Lower leg skin (tissue), 3 donors: ENCODE measurements around the gene CLEC19A.

Source experiments
- POLR2A ChIP-seq, 2 donors: fragments of 450-650 bp; IDR thresholded peaks; one replicate each; pipeline ENCODE4 v1.6.1; 2016 to 2017; ENCODE audit warnings: antibody characterized with exemption in 2 of 2, mild to moderate bottlenecking in 1 of 2, moderate library complexity in 1 of 2
- TF ChIP-seq, protein P1 (sequence below), 3 donors: fragments of 450-650 bp; IDR thresholded peaks; one replicate each; pipeline ENCODE4 v1.5.1; 2016; ENCODE audit warnings: antibody characterized with exemption in 3 of 3, mild to moderate bottlenecking in 3 of 3, moderate library complexity in 2 of 3

DNA sequence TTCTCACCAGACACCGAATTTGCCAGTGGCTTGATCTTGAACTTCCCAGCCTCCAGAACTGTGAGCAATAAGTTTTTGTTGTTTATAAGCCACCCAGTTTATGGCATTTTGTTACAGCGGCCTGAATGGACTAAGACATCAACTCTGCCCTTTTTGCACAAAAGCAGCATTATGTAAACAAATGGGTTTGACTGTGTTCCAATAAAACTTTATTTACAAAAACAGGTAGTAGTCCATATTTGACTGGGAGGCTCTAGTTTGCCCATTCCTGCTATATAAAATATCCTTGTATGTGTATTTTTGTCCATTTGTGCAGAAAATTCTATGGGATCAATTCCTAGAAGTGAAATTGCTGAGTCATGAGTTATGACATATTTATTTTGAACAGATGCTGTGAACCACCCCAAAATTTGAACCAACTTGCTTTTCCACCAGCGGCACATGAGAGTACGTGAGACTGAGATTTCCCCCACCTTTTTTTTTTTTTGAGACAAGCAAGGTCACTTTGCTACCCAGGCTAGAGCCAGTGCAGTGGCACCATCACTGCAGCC is 21.3 kb upstream of the CLEC19A start:
- TF ChIP-seq, protein P1, sequence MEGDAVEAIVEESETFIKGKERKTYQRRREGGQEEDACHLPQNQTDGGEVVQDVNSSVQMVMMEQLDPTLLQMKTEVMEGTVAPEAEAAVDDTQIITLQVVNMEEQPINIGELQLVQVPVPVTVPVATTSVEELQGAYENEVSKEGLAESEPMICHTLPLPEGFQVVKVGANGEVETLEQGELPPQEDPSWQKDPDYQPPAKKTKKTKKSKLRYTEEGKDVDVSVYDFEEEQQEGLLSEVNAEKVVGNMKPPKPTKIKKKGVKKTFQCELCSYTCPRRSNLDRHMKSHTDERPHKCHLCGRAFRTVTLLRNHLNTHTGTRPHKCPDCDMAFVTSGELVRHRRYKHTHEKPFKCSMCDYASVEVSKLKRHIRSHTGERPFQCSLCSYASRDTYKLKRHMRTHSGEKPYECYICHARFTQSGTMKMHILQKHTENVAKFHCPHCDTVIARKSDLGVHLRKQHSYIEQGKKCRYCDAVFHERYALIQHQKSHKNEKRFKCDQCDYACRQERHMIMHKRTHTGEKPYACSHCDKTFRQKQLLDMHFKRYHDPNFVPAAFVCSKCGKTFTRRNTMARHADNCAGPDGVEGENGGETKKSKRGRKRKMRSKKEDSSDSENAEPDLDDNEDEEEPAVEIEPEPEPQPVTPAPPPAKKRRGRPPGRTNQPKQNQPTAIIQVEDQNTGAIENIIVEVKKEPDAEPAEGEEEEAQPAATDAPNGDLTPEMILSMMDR (IDR thresholded peaks at IDR 0.05) = no peak
- TF ChIP-seq POLR2A (IDR thresholded peaks at IDR 0.05) = no peak
